CD14-positive monocyte (primary cell): Measurements from ENCODE around the gene ATP4B. TPM values are rescaled to one million over a fixed set of nuclear protein-coding genes. Genes with fewer than 3 reads are reported as not detected.

Experiments
- DNase-seq, 3 donors: peaks; one replicate each; pipeline ENCODE4 v3.0.0-alpha.2; 2011 to 2022
- H2AFZ ChIP-seq: 2 replicates; pipeline ENCODE4 v1.6.0; 2012; ENCODE audit warnings: mild to moderate bottlenecking, low read depth, low read length, inconsistent platforms; ENCODE audit not compliant: insufficient read depth, poor library complexity, severe bottlenecking
- H3K27ac ChIP-seq, 2 donors: 1 replicate in 1 of 2; 2 replicates in 1 of 2; pipeline ENCODE4 v1.5.1; 2012 to 2013; ENCODE audit warnings: low read length in 2 of 2, control low read depth in 1 of 2, inconsistent platforms in 1 of 2, low read depth in 1 of 2, mild to moderate bottlenecking in 1 of 2
- H3K27me3 ChIP-seq, 2 donors: one replicate each; pipeline versions ENCODE4 v1.6.0 to v1.6.1; 2011 to 2013; ENCODE audit warnings: low read length in 2 of 2; ENCODE audit not compliant: control insufficient read depth in 2 of 2, insufficient read depth in 2 of 2
- H3K36me3 ChIP-seq, 2 donors: replicated peaks in 1 of 2; 1 replicate in 1 of 2; 2 replicates in 1 of 2; pipeline versions ENCODE4 v1.5.1 to v1.6.1; 2012 to 2013; ENCODE audit warnings: low read length in 2 of 2, control low read depth in 1 of 2, inconsistent platforms in 1 of 2, mild to moderate bottlenecking in 1 of 2; ENCODE audit not compliant: insufficient read depth in 2 of 2, control insufficient read depth in 1 of 2
- H3K4me1 ChIP-seq, 2 donors: 1 replicate in 1 of 2; 2 replicates in 1 of 2; pipeline versions ENCODE4 v1.5.1 to v1.6.1; 2012 to 2013; ENCODE audit warnings: low read length in 2 of 2, control low read depth in 1 of 2, inconsistent platforms in 1 of 2, mild to moderate bottlenecking in 1 of 2, moderate library complexity in 1 of 2; ENCODE audit not compliant: insufficient read depth in 2 of 2, control insufficient read depth in 1 of 2
- H3K4me2 ChIP-seq: replicated peaks from 2 replicates; pipeline ENCODE3; 2012; ENCODE audit warnings: low read length, moderate library complexity, mild to moderate bottlenecking; ENCODE audit not compliant: poor library complexity, severe bottlenecking; ENCODE audit errors: extremely low read depth
- H3K4me3 ChIP-seq, 3 experiments: fragments of 200-600 bp in 1 of 3; sonication (generic) in 1 of 3; replicated peaks in 1 of 3; 1 replicate in 2 of 3; 2 replicates in 1 of 3; pipeline ENCODE4 v1.5.1; 2011 to 2013; ENCODE audit warnings: low read length in 3 of 3, mild to moderate bottlenecking in 3 of 3, control low read depth in 2 of 3, low read depth in 2 of 3, inconsistent platforms in 1 of 3, moderate library complexity in 1 of 3
- H3K79me2 ChIP-seq: 2 replicates; pipeline ENCODE4 v1.6.0; 2012; ENCODE audit warnings: mild to moderate bottlenecking, control low read depth, inconsistent platforms, low read length, moderate library complexity; ENCODE audit not compliant: insufficient read depth
- H3K9ac ChIP-seq: 2 replicates; pipeline ENCODE4 v1.6.0; 2017; ENCODE audit warnings: low read length, mild to moderate bottlenecking; ENCODE audit not compliant: insufficient read depth, poor library complexity, severe bottlenecking
- H3K9me3 ChIP-seq, 2 donors: replicated peaks in 1 of 2; 1 replicate in 1 of 2; 2 replicates in 1 of 2; pipeline versions ENCODE4 v1.5.1 to v1.6.1; 2012 to 2013; ENCODE audit warnings: low read length in 2 of 2, control low read depth in 1 of 2; ENCODE audit not compliant: control insufficient read depth in 1 of 2, insufficient read depth in 1 of 2
- H4K20me1 ChIP-seq: 2 replicates; pipeline ENCODE4 v1.6.0; 2012; ENCODE audit warnings: mild to moderate bottlenecking, low read length, control low read depth, moderate library complexity; ENCODE audit not compliant: insufficient read depth
- H3K27ac Mint-ChIP-seq, 7 donors: one replicate each; pipeline ENCODE4 v1.8.0; 2020; ENCODE audit warnings: mild to moderate bottlenecking in 7 of 7, mixed read lengths in 7 of 7, moderate library complexity in 6 of 7, inconsistent platforms in 2 of 7
- H3K27me3 Mint-ChIP-seq, 3 donors: one replicate each; pipeline ENCODE4 v1.8.0; 2021 to 2022; ENCODE audit warnings: low read depth in 3 of 3, mild to moderate bottlenecking in 3 of 3, mixed read lengths in 3 of 3, moderate library complexity in 3 of 3, inconsistent platforms in 1 of 3
- H3K36me3 Mint-ChIP-seq, 2 donors: one replicate each; pipeline ENCODE4 v1.8.0; 2020; ENCODE audit warnings: mixed read lengths in 2 of 2, inconsistent platforms in 1 of 2, mild to moderate bottlenecking in 1 of 2
- H3K4me1 Mint-ChIP-seq: one replicate; pipeline ENCODE4 v1.8.0; 2020; ENCODE audit warnings: mild to moderate bottlenecking, mixed read lengths
- H3K4me3 Mint-ChIP-seq, 2 donors: one replicate each; pipeline ENCODE4 v1.8.0; 2020; ENCODE audit warnings: mild to moderate bottlenecking in 2 of 2, mixed read lengths in 2 of 2, moderate library complexity in 1 of 2
- H3K9me3 Mint-ChIP-seq, 7 donors: one replicate each; pipeline ENCODE4 v1.8.0; 2020 to 2022; ENCODE audit warnings: mixed read lengths in 7 of 7, mild to moderate bottlenecking in 6 of 7, moderate library complexity in 6 of 7, inconsistent platforms in 2 of 7
- WGBS: methylation state at CpG from one replicate; pipeline ENCODE4 v1.1.5; 2013; ENCODE audit warnings: missing lambda C conversion rate; ENCODE audit not compliant: insufficient coverage; 5-methylcytosine and 5-hydroxymethylcytosine counted together
- intact Hi-C, 2 donors: fragments of 100-400 bp; cut with micrococcal nuclease; formaldehyde crosslinking; loops; one replicate each; pipeline versions ENCODE4 v1.15.0 to v1.15.1; 2023
- polyA plus RNA-seq, 3 donors: library from polyadenylated mRNA; depleted of rRNA in 1 of 3; unstranded in 2 of 3; stranded (reverse) in 1 of 3; fragments of 300-500 nt in 2 of 3; fragments of >200 nt in 1 of 3; fragmentation: Illumina TruSeq in 2 of 3; gene quantifications; 1 replicate in 2 of 3; 2 replicates in 1 of 3; pipeline ENCODE4 v1.2.3, GENCODE V29; 2012 to 2021
- TF ChIP-seq, protein P1 (sequence below): fragments of 200-600 bp; IDR thresholded peaks from one replicate; pipeline ENCODE4 v1.8.0; 2022; ENCODE audit warnings: antibody characterized with exemption, mild to moderate bottlenecking

Gene ATP4B
- polyA plus RNA-seq, 3 donors: not detected

DNA sequence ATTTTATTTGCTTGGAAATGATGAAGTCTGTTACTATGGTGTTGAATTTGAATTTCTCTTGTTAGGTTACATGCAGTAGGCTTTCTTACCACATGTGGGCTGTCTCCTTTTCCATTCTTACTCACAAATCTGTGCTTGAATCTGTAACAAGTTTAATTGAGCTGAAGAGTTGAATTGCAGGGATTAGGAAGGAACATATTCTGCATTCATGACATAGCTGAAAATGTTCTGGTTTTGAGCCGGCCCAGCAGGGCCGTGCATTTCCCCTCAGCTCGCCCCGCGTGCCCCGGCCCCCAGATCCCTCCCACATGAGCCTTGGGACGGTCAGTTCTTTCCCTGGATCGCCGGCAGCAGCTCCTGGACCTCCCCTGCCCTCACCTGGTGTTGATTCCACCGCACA is 45.4 kb downstream of the ATP4B start:
- no peak overlapping the region for H2AFZ ChIP-seq
- no peak overlapping the region for H3K4me3 ChIP-seq
- Mint-ChIP-seq H3K36me3 (peaks cover 13 to 34% of the 10 kb centered on the region in 2 donors), H3K27me3 (no peaks in the 10 kb centered on the region), H3K27ac (peak overlapping the region in 1 of 7 donors; percentile 73), H3K9me3 (peaks cover 0 to 2% (median 0%) of the 10 kb centered on the region in 7 donors), H3K4me1 (peaks cover 42% of the 10 kb centered on the region), H3K4me3 (no peak overlapping the region)
- no peaks in the 10 kb centered on the region for H3K9me3 ChIP-seq
- H3K27me3 ChIP-seq: no peaks in the 10 kb centered on the region
- TF ChIP-seq, protein P1, sequence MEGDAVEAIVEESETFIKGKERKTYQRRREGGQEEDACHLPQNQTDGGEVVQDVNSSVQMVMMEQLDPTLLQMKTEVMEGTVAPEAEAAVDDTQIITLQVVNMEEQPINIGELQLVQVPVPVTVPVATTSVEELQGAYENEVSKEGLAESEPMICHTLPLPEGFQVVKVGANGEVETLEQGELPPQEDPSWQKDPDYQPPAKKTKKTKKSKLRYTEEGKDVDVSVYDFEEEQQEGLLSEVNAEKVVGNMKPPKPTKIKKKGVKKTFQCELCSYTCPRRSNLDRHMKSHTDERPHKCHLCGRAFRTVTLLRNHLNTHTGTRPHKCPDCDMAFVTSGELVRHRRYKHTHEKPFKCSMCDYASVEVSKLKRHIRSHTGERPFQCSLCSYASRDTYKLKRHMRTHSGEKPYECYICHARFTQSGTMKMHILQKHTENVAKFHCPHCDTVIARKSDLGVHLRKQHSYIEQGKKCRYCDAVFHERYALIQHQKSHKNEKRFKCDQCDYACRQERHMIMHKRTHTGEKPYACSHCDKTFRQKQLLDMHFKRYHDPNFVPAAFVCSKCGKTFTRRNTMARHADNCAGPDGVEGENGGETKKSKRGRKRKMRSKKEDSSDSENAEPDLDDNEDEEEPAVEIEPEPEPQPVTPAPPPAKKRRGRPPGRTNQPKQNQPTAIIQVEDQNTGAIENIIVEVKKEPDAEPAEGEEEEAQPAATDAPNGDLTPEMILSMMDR: no peak
- peaks cover 93% of the 10 kb centered on the region for H3K79me2 ChIP-seq
- intact Hi-C loops: no loop called here
- no peak overlapping the region for H3K4me2 ChIP-seq
- DNase-seq: no peak
- no peak overlapping the region for H3K9ac ChIP-seq
- no peaks in the 10 kb centered on the region for H4K20me1 ChIP-seq
- WGBS: no CpG with 5 or more reads among the region's 10 CpGs
- peaks cover 45 to 48% of the 10 kb centered on the region in 2 donors for H3K4me1 ChIP-seq
- H3K27ac ChIP-seq: peak overlapping the region in 1 of 2 donors; percentile 0
- peaks cover 22 to 33% of the 10 kb centered on the region in 2 donors for H3K36me3 ChIP-seq

DNA sequence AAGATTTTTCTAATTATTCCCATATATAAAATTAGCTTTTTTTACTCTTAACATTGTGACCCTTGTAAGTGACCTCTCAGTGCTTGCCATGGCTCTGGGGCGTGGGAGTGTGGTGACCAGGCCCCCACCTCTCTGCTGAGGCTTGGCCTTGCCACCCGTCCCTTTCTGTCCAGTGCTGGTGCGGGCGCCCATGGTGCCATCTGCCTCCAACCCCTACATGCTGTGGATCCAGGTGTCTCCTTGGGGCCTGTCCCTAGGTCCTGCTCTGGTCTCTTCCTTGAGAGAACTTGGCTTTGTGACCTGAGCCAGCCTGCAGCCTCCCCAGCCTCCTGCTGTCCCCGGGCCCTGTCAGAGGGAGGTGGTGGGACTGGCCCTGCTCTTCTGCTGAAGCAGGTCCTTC is 46.0 kb downstream of the ATP4B start:
- intact Hi-C loops: no loop called here
- Histone ChIP-seq H3K27ac (peak overlapping the region in 1 of 2 donors; percentile 0), H3K4me2 (no peak overlapping the region), H3K36me3 (peaks cover 22 to 33% of the 10 kb centered on the region in 2 donors), H3K4me3 (no peak overlapping the region), H3K9ac (no peak overlapping the region), H3K4me1 (peaks cover 45 to 48% of the 10 kb centered on the region in 2 donors), H3K79me2 (peaks cover 90% of the 10 kb centered on the region), H3K27me3 (no peaks in the 10 kb centered on the region), H4K20me1 (no peaks in the 10 kb centered on the region), H2AFZ (no peak overlapping the region), H3K9me3 (no peaks in the 10 kb centered on the region)
- TF ChIP-seq, protein P1: no peak
- peaks cover 43% of the 10 kb centered on the region for H3K4me1 Mint-ChIP-seq
- peaks cover 0 to 2% (median 0%) of the 10 kb centered on the region in 7 donors for H3K9me3 Mint-ChIP-seq
- WGBS: 97% methylated on average over 4 of the region's 5 CpGs
- peaks cover 13 to 34% of the 10 kb centered on the region in 2 donors for H3K36me3 Mint-ChIP-seq
- no peak overlapping the region for H3K4me3 Mint-ChIP-seq
- no peaks in the 10 kb centered on the region for H3K27me3 Mint-ChIP-seq
- DNase-seq: no peak
- H3K27ac Mint-ChIP-seq: peak overlapping the region in 5 of 7 donors; percentile 33 to 73 (median 63)
